ENCODE results near the gene MYH14. TPM values are rescaled to one million over a fixed set of nuclear protein-coding genes. Genes with fewer than 3 reads are reported as not detected.

MYH14 gene
- total RNA-seq, 2 donors from 2014 or later = 506 to 509 TPM

GRCh38 chr19:50317115-50317514 lies 113.7 kb downstream of the MYH14 start:
- no peaks in the 10 kb centered on the region for H3K4me1 ChIP-seq
- no peak for DNase-seq
- H3K36me3 ChIP-seq = no peaks in the 10 kb centered on the region
- H3K27me3 ChIP-seq = peaks cover 8% of the 10 kb centered on the region
- H3K9me3 ChIP-seq = no peaks in the 10 kb centered on the region
- H3K27ac ChIP-seq = no peak overlapping the region
- intact Hi-C loops (cut with DNase I) = no loop called here
- H3K4me3 ChIP-seq = no peak overlapping the region
- no peak overlapping the region for H3K9ac ChIP-seq (ENCODE audit: low read depth in 2 of 2, low read length in 2 of 2)
- no peak for TF ChIP-seq CTCF (IDR thresholded peaks at IDR 0.05)

GRCh38 chr19:50318438-50318837 lies 115.0 kb downstream of the MYH14 start:
- H3K27ac ChIP-seq = no peak overlapping the region
- no peak for TF ChIP-seq CTCF (IDR thresholded peaks at IDR 0.05)
- intact Hi-C loops (cut with DNase I) = no loop called here

GRCh38 chr19:50319156-50319555 lies 115.7 kb downstream of the MYH14 start:
- Histone ChIP-seq H3K9me3 (no peaks in the 10 kb centered on the region), H3K4me3 (no peak overlapping the region), H3K27ac (no peak overlapping the region), H3K36me3 (no peaks in the 10 kb centered on the region), H3K9ac (ENCODE audit: low read depth in 2 of 2, low read length in 2 of 2) (no peak overlapping the region), H3K4me1 (no peaks in the 10 kb centered on the region), H3K27me3 (no peaks in the 10 kb centered on the region)
- TF ChIP-seq CTCF (IDR thresholded peaks at IDR 0.05) = no peak
- no peak for DNase-seq
- intact Hi-C loops (cut with DNase I) = no loop called here

More at GRCh38 chr19:50318438-50318837, 115.0 kb downstream of the MYH14 start:
- Histone ChIP-seq H3K27me3 (no peaks in the 10 kb centered on the region), H3K9me3 (no peaks in the 10 kb centered on the region), H3K4me1 (no peaks in the 10 kb centered on the region), H3K9ac (ENCODE audit: low read depth in 2 of 2, low read length in 2 of 2) (no peak overlapping the region), H3K4me3 (no peak overlapping the region), H3K36me3 (no peaks in the 10 kb centered on the region)
- no peak for DNase-seq

GRCh38 chr19:50320051-50320450 lies 116.6 kb downstream of the MYH14 start:
- TF ChIP-seq CTCF (IDR thresholded peaks at IDR 0.05) = no peak
- Histone ChIP-seq H3K4me3 (no peak overlapping the region), H3K9me3 (no peaks in the 10 kb centered on the region), H3K27me3 (no peaks in the 10 kb centered on the region), H3K9ac (ENCODE audit: low read depth in 2 of 2, low read length in 2 of 2) (no peak overlapping the region), H3K36me3 (no peaks in the 10 kb centered on the region), H3K27ac (no peak overlapping the region), H3K4me1 (no peaks in the 10 kb centered on the region)
- intact Hi-C loops (cut with DNase I) = no loop called here
- DNase-seq = no peak

GRCh38 chr19:50320596-50320995 lies 117.2 kb downstream of the MYH14 start:
- Histone ChIP-seq H3K4me3 (no peak overlapping the region), H3K9me3 (no peaks in the 10 kb centered on the region), H3K27ac (no peak overlapping the region), H3K4me1 (no peaks in the 10 kb centered on the region), H3K36me3 (no peaks in the 10 kb centered on the region), H3K9ac (ENCODE audit: low read depth in 2 of 2, low read length in 2 of 2) (no peak overlapping the region), H3K27me3 (no peaks in the 10 kb centered on the region)
- no peak for TF ChIP-seq CTCF (IDR thresholded peaks at IDR 0.05)
- intact Hi-C loops (cut with DNase I) = no loop called here
- DNase-seq = no peak

GRCh38 chr19:50321831-50322230 lies 118.4 kb downstream of the MYH14 start:
- Histone ChIP-seq H3K36me3 (no peaks in the 10 kb centered on the region), H3K9me3 (no peaks in the 10 kb centered on the region), H3K4me1 (no peaks in the 10 kb centered on the region), H3K9ac (ENCODE audit: low read depth in 2 of 2, low read length in 2 of 2) (no peak overlapping the region), H3K4me3 (no peak overlapping the region), H3K27ac (no peak overlapping the region), H3K27me3 (peaks cover 12% of the 10 kb centered on the region)
- intact Hi-C loops (cut with DNase I) = no loop called here
- TF ChIP-seq CTCF (IDR thresholded peaks at IDR 0.05) = no peak
- no peak for DNase-seq

Data from colonic mucosa (tissue), 4 donors.